Measurements from ENCODE around the gene HSPA12A. TPM values are rescaled to one million over a fixed set of nuclear protein-coding genes. Genes with fewer than 3 reads are reported as not detected.

Gene HSPA12A
- total and polyA plus RNA-seq, 2 of the 13 experiments (the other 11 are each of a cell fraction or from before 2014, with no cell fraction given): 6.4 to 13.6 TPM

GRCh38 chr10:116694243-116694926, 48.0 kb downstream of the HSPA12A start (continued):
- TF ChIP-seq CEBPB (IDR thresholded peaks at IDR 0.05; ENCODE audit: borderline replicate concordance, low read depth, low read length) (no peak), ZNF367 (CRISPR knock-in tag; IDR thresholded peaks at IDR 0.05; ENCODE audit: borderline replicate concordance) (no peak), CSRNP1 (CRISPR knock-in tag; IDR thresholded peaks at IDR 0.05) (no peak), ZFP41 (CRISPR knock-in tag; IDR thresholded peaks at IDR 0.05; ENCODE audit: borderline replicate concordance) (no peak), NR0B2 (CRISPR knock-in tag; IDR thresholded peaks at IDR 0.05) (no peak), MAX (IDR thresholded peaks at IDR 0.05) (peak; percentile 95), ZNF235 (CRISPR knock-in tag; IDR thresholded peaks at IDR 0.05; ENCODE audit: borderline replicate concordance) (no peak), ZFP36 (IDR thresholded peaks at IDR 0.05; ENCODE audit: borderline replicate concordance, low read depth, low read length, partially characterized antibody) (no peak), ZNF672 (CRISPR knock-in tag; IDR thresholded peaks at IDR 0.05) (no peak), ZSCAN31 (CRISPR knock-in tag; IDR thresholded peaks at IDR 0.05; ENCODE audit: low read depth) (no peak), SIX4 (CRISPR knock-in tag; IDR thresholded peaks at IDR 0.05) (peak; percentile 52), AKNA (CRISPR knock-in tag; IDR thresholded peaks at IDR 0.05; ENCODE audit: borderline replicate concordance) (no peak), FOXP4 (CRISPR knock-in tag; IDR thresholded peaks at IDR 0.05) (no peak), HDAC2 (CRISPR knock-in tag; IDR thresholded peaks at IDR 0.05) (peak; percentile 78), RFXAP (CRISPR knock-in tag; IDR thresholded peaks at IDR 0.05; ENCODE audit: borderline replicate concordance) (no peak), GATAD1 (CRISPR knock-in tag; IDR thresholded peaks at IDR 0.05) (0 out of 2 replicates have a peak, but pooled peaks have one; percentile 27), ZNF317 (CRISPR knock-in tag; IDR thresholded peaks at IDR 0.05) (no peak), ZFP36L1 (CRISPR knock-in tag; IDR thresholded peaks at IDR 0.05) (no peak), LCORL (IDR thresholded peaks at IDR 0.05) (no peak), LCORL (CRISPR knock-in tag; IDR thresholded peaks at IDR 0.05) (peak; percentile 70; the same call in 1 of the 2 replicates)
